ENCODE data around the gene JPH2.

Gene JPH2

DNA sequence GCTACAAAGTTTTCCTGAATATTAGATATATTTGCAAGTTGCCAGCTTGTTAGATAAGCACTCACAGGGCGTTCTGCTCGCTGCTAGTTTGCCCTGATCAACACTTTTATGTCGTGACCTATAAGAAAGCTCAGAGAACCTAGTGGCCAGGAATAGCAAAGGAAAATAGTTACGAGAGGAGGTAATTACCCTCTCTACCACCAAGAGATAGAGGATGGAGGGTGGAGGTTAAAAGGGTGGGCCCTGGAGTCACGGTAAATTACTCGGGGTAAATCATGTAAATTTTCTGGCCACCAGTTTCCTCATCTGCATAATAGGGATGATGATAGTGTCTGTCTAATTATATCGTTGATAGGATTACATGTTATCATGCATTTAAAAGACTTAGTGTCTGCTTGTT, 87.2 kb downstream of the JPH2 start:
- no peak for DNase-seq (ENCODE audit: low read depth)

DNA sequence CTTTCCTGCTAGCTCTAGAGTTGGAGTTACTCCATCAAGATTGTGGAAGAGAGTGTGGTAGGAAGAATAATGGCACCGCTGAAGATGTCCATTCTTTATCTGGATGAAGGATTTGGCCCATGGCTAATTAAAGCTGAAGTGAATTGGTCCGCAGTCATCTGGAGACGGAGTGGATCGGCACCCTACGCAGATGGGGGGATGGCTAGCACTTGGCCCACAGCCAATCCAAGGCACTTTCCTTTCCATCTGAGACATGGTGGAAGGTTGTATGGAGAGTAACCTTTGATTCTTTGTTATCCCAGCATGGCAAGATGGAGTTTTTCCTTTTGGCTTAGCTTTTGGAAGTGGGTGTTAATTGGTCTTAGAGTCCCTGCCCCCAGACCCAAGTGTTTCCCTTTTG, 88.3 kb downstream of the JPH2 start:
- DNase-seq (ENCODE audit: low read depth), result no peak

DNA sequence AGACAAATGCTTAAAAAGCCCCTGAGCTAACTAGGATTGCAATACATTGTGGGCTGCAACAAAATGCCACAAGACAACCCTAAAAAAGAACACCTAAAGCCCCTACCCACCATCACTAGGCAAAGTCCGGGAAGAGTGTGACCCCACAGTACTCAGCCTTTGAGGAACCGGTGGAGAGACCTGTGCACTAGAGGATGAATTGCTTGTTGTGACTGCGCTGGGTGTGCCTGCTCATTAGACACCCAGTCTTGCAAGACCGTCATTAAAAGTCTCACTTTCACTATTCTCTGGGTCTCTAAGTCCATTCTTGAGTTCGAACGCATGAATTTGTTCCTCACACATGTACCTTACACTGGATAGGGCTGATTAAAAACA, 88.7 kb downstream of the JPH2 start:
- DNase-seq (ENCODE audit: low read depth), result no peak

DNA sequence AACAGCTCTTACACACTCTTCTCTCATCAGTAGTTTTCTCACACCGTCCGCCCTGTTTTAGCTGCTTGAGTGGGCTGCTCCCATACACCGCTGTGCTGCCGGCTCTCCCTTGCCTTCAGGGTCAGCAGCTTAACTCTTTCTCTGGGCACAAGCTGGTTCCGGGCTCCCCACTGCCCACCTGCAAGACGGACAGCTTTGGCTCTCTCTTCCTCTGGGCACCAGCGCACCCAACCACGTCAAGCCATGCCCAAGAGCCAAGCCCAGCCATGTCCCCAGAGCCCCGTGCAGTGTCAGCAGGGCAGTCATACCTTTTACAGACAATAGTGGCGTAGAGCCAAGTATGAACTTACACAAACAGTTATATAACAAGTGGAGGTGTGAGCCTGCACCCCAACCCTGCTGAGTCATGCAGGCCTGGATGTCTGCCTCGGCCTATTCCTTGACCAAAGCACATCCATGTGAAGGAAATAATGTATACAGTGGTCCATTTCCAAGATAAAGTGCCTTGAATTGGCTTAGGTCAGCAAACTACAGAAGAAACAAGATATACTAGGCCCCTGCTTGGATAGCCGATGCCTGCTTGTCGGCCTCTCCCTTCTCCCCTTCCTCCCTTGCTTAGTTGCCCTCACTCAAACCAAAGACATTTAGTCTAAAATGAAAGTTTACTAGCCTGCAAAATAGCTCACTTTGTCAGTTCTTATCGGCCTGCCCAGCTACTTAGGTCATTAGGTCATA, 89.3 kb downstream of the JPH2 start:
- no peak for DNase-seq (ENCODE audit: low read depth)

DNA sequence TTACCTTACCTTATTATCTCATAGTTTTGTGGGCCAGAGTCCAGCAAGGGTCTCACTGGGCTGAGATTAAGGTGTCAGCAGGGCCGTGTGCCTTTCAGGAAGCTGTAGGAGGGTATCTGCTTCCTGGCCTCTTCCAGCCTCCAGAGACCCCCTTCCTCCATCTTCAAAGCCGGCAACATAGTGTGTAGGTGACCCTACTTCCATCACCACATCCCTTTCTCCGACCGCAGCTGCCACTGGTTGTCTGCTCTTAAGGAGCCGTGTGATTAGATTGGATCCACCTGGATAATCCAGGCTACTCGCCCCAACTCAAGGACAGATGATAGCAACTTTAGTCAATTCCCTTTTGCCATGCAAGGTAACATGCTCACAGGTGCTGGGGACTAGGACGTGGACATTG, 91.2 kb downstream of the JPH2 start:
- no peak for DNase-seq (ENCODE audit: low read depth)

DNA sequence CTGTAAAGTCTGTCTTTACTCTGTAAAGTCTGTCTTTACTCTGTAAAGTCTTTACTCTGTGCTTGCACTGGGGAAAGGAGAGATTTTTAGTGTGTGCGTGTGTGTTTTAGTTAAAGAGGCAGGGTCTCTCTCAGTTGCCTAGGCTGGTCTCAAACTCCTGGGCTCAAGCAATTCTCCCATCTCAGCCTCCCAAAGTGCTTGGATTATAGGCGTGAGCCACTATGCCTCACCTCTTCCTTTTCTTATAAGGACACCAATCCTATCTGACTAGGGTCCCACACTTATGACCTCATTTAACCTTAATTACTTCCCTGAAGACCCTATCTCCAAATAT, 93.8 kb downstream of the JPH2 start:
- DNase-seq (ENCODE audit: low read depth), result no peak

DNA sequence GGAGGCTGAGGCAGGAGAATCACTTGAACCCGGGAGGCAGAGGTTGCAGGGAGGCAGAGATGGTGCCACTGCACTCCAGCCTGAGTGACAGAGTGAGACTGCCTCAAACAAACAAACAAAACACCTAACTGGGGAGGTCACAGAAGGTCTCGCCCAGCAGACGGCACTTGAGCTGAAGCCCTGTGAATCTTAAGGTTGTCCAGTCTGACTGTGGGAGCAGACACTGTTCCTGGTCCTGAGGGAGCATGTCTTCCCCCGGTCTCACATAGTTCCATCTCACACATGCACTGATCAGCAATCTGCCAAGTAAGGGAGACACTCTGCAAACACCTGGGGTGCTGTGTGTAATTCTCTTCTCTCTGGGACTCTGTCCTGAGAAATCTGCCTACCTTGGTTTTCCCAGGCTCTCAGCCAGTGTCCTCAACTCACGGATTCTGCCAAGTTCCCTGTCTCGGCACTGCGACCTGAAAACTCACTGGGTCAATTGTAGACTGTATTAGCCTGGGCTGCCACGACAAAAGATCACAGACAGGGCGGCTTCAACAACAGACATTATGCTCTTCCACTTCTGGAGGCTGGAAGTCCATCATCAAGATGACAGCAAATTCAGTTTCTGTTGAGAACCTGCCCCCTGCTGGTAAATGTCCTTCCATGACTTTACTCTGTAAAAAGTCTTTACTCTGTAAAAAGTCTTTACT, 94.3 kb downstream of the JPH2 start:
- no peak for DNase-seq (ENCODE audit: low read depth)

DNA sequence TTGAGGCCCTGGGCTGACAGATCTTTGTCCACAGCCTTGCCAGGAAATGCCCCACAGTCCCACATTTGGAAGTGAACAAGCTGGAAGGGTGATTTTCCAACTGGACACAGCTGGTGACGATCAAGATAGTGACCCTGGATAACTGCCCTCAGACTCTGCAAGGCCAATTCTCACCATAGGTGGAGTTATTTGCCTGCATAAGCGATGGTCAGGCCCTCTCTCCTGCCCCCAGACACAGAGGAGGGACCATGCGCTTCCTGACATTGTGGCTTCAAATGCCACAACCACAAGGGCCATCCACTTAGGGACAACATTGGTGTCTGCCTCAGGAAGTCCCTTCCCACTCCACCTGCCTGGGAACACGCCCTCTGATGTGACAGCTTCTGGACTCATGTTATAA, 96.0 kb downstream of the JPH2 start:
- no peak for DNase-seq (ENCODE audit: low read depth)

DNA sequence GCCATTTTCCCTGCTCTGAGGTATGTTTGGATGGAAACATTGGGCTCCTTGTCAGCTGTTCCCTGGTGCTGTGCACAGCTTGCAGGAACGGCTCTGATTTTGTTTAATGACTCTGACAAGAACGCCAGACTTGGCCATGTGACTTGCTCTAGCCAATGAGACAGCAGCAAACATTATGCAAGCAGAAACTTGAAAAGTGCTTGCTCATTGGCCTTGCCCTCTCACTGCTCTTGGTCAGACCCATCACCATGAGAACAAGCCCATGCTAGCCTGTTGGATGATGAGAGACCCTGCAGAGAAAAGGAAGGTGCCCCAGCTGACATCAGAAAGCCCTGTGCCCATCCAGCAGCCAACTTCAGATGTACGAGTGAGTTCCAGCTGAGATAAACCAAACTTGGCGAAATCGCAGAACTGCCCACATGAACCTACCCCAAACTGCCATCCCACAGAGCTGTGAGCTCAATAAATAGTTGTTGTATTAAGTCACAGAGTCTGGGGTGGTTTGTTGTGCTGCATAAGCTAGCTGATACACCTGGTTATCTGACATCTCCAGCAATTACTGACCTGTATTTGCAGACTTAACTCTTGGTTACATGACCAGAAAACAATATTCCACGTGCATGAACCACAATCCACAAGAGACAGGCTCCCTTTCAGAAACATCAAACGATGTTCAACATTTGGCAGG, 96.9 kb downstream of the JPH2 start:
- no peak for DNase-seq (ENCODE audit: low read depth)

DNA sequence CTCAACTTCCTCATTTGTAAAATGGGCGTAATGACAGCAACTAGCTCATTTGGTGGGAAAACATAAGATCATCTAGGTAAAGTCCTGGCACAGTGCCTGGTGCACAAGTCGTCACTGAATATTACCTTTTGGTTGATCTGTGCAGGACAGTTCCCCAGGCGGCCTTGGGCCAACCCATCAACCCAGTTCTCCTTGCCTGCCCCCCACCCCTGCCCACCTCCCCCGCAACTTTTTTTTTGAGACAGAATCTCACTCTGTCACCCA, 99.2 kb downstream of the JPH2 start:
- no peak for DNase-seq (ENCODE audit: low read depth)

DNA sequence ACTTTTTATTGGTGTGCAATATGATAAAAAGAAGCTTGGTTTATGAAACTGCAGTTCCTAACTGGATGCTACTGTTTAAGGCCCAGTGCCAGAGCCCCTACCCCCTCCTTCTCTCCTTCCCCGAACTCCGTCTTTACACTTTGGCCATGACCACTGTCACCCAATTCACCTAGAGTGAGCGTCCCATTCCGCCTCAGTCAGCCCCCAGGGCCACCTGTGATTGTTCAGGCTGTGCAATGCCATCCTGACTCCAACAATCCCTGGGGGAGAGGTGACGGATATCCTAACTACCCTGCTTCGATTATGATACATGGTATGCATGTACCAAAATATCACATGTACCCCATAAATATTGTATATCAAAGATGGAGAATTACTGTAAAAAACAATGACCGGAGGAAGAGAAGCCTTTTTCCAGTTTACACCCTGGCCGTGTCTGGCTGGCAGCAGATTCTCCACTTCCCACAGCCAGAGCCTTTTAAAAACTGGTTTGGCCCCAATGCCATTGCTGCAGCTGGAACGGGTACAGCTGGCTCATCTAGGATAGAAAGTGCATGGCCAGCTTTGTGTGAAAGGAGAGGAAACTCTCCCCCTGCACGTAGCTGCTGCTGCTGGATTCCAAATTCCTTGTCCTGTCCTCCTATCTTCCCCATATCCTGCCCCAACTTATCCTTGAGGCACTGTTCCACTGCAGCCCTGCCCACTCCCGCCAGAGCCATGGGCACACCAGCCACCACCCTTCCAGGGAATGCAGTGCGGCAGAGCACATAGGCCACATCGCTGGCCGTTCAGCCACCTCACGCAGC, 99.7 kb downstream of the JPH2 start:
- no peak for DNase-seq (ENCODE audit: low read depth)

DNA sequence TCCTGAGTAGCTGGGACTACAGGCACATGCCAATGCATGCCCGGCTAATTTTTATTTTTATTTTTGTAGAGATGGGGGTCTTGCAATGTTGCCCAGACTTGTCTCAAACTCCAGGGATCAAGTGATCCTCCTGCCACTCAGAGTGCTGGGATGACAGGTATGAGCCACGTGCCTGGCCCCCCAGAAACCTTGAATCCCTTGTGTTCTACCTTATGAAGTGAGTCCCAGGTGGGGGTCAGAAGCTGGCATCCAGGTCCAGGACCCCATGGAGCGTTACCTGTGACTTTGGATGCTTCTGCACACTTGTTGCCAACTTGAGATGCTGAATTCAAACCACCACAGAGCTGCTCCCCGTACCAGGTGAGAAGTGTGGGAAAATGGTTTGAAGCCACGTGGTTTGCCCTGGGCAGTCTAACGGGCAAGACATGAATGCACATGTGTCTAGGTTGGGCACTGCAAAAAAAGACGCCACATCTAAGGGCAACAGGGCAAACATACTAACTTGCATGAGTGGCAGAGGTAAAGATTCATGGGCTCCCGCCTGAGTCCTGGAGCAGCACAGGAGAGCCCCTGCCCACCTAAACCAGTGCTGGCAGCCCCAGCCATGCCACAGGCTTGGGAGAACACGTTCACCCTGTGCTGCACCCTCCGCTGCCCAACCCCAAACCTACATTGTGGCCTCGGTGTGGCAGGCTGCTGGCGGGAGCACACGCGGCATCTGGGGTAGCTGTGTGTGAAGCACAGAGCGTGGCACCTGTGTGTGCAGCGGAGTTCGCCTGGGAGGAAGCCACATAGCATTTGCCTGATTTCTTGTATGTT, 101.2 kb downstream of the JPH2 start:
- no peak for DNase-seq (ENCODE audit: low read depth)

DNA sequence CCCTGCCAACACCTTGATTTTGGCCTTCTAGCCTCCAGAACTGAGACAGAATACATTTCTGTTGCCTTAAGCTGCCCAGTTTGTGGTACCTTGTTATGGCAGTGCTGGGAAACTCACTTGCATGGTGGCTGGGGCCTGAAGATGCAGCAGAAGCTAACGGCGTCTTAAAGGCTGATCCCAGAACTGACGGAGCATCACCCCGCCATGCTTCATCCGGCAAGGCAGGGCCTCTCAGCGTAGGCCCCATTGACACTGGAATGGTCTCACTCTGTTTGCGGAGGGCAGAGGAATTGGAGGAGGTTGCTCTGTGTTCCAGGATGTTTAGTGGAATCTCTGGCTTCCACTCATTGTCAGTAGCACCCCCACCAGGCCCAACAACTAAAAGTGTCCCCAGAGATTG, 102.1 kb downstream of the JPH2 start:
- DNase-seq (ENCODE audit: low read depth), result no peak

DNA sequence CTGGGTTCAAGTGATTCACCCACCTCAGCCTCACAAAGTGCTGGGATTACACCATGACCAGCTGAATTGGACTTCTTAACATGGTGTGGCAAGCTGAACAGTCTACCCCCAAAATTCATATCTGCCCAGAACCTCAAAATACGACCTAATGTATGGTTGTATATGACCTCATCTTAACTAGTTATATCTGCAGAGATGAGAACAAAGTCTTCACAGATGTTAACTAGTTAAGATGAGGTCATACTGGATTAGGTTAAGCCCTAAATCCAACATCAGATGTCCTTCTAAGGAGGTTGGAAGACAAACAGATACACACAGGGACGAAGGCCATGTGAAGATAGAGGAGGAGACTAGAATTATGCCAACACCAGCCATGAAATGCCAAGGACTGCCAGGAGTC, 102.5 kb downstream of the JPH2 start:
- no peak for DNase-seq (ENCODE audit: low read depth)

DNA sequence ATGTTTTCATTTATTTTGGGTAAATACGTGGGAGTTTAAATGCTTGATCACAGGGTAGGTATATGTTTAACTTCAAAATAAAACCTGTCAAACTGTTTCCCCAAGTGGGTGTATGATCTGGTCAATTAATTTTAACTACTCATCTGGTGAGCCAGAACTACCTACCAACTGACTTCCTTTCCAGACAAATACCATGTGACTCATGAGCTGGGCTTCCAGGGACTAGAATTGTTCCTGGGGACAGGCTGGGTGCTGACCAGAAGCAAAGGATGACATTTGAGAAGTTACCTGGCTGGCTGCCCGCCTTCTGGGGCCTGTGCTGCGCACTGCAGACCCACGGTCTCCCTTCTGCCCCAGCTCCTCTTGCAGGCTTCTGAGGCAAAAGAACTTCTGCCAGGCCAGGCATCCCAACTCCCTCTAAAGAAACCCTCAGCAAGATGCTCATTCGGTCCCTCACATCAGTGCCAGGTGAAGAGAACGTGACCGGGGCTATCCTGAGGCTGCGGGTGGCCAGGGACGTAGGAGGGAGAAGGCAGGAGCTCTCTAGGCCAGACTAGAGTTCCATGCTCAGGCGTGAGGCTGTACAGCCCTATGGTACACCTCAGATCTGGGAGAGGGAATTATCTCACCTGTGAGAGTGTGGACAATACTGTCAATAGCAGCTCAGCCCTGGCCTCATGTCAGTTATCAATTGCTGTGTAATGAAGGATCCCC, 103.6 kb downstream of the JPH2 start:
- DNase-seq (ENCODE audit: low read depth), result no peak

DNA sequence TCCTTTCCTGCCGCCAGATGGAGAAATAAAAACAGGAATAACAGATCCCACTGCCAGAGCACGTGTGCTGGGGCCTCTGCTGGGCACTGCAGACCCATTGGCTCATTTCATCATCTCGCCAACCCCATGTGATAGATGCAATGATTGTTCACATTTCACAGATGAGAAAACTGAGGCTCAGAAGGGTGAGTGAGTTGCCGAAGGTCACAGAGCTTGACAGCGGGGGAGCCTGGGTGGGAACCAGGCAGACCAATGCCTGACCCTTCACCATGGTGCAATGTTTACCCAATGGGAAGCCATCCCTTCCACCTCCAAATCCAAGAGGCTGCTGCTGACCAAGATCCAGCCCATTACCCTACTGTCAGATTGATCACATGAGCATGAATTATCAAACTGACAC, 105.1 kb downstream of the JPH2 start:
- no peak for DNase-seq (ENCODE audit: low read depth)

DNA sequence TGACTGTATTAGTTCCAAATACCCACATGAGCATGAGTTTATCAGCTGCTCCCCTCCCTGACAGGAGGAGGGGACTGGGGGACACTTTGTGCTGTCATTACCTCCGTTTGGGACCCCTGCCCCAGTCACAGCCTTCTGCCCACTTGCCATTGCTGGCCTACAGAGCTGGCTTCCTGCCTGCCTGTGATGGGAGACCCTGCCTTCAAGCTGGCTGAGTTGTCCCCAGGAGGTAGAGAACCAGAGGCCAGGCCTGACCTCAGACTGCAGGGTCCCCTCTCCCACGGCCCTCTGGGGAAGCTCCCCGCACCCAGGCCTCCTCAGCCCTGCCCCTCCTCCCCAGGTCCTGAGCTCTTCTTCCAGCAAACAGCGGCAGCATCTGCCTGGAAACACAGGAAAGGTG, 105.5 kb downstream of the JPH2 start:
- DNase-seq (ENCODE audit: low read depth), result no peak

DNA sequence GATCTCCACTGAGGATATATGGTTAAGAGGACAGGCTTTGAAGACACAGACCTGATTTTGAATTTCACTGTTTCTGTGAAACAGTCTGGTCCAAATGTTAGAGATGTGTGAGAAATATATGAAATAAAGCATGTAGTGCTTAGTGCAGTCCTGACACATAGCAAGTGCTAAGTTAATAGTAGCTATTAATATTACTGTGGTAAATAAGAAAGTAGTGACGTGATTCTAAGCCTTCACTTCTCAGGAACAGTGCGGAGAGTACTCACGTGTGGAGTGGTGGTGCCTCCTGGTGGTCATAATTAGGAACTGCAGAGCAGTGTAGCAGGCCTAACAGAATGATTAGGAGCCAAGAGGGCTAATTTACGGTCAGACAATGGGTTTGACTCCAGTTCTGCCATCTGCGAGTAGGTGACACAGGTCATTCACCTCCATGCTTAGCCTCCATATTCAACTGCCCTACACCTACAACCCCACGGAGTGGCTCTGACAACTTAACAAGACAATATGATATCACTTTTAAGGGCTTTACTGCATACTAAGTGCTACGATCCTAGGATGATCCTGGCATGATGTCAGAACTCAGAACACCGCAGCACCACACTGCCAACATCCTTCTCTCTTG, 106.2 kb downstream of the JPH2 start:
- DNase-seq (ENCODE audit: low read depth), result peak; percentile 53

DNA sequence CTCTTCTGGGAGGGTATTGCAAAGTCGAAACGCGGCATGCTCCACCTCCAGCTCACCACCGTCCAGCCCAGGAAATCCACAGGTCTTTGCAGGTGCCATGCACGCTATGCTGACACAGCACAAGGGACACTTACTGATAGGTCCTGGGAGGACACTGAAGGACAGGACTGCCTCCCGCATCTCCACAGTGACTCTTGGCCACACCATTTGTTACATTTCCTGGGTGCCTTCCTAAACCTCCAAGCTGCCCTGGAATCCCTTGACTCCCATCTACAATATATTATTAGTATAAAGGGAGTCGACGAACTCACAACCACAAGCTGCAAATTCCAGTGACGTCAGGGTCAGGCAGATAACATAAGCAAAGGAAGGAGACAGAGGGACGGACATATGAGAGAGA, 106.9 kb downstream of the JPH2 start:
- DNase-seq (ENCODE audit: low read depth), result no peak

DNA sequence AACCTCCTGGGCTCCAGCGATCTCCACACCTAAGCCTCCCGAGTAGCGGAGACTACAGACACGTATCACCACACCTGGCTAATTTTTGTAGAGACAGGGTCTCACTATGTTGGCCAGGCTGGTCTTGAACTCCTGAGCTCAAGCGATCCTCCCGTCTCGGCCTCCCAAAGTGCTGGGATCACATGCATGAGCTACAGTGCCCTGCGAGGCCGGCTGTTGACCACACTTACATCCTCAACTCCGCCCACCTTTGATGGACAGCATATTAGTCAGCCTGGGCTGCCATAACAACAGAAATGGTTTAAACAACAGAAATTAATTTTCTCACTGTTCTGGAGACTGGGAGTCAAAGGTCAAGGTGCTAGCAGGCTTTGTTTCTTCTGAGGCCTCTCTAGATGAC, 107.7 kb downstream of the JPH2 start:
- DNase-seq (ENCODE audit: low read depth), result no peak

DNA sequence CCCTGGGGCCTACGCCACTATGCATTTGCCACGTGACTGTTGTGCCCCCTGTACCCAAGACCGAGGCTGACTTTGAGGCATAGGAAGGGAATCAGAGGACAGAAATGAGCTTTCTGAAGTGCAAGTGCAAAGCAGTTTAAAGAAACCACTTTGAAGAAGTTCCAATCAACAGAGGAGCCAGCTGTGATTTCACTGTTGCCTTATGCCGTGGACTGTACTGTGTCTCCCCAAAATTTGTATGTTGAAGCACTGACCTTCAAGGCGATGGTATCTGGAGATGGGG, 111.1 kb downstream of the JPH2 start:
- no peak for DNase-seq (ENCODE audit: low read depth)

All from GM04504 (cell line).